GM12878 (cell line): ENCODE measurements around the gene NRP1. TPM values are rescaled to one million over a fixed set of nuclear protein-coding genes. Genes with fewer than 3 reads are reported as not detected.

Experiments
- ATAC-seq: fragments of 200-7000 bp; cut with Tn5 transposase; 3 replicates; pipeline ENCODE4 v1.9.1; 2020; ENCODE audit warnings: mild to moderate bottlenecking, moderate library complexity
- BruUV-seq: library from RNA; stranded (reverse); fragments of 400-500 nt; replicated peaks from 2 replicates; lab custom pipeline; 2021; lab: Mats Ljungman, UMichigan
- CTCF ChIA-PET: fragments of 300-600 bp; sonication (Branson Sonifier 250); formaldehyde crosslinking; extraction: SDS; loops from one replicate; lab custom pipeline; 2021; ENCODE audit warnings: inconsistent platforms; lab: Yijun Ruan, JAX
- POLR2A ChIA-PET: fragments of 350-600 bp; formaldehyde crosslinking; extraction: SDS; loops from one replicate; lab custom pipeline; 2021; ENCODE audit warnings: inconsistent platforms; lab: Charles Lee
- RAD21 ChIA-PET: fragments of 300-600 bp; sonication (Branson Sonifier 250); formaldehyde crosslinking; loops from one replicate; lab custom pipeline; 2023; ENCODE audit warnings: antibody characterized with exemption; ENCODE audit not compliant: unreplicated experiment; lab: Charles Lee
- SMC1A ChIA-PET: fragments of 300-600 bp; sonication (Branson Sonifier 250); formaldehyde crosslinking; loops from one replicate; lab custom pipeline; 2023; ENCODE audit not compliant: unreplicated experiment, uncharacterized antibody; lab: Charles Lee
- DNase-seq: peaks from one replicate; pipeline ENCODE4 v3.0.0-alpha.2; 2011; ENCODE audit warnings: low read depth, low spot score
- FAIRE-seq: peaks from 3 replicates; lab custom pipeline; 2011; peaks lifted over from hg19 to GRCh38; lab: Jason Lieb, UNC
- H2AFZ ChIP-seq: 2 replicates; pipeline ENCODE4 v1.6.0; 2011; ENCODE audit warnings: low read depth, low read length, control low read depth; ENCODE audit not compliant: control insufficient read depth
- H3K27ac ChIP-seq: 2 replicates; pipeline ENCODE4 v1.5.1; 2011; ENCODE audit warnings: control low read depth; ENCODE audit not compliant: control insufficient read depth, insufficient read depth
- H3K27me3 ChIP-seq, 2 experiments: replicated peaks in 1 of 2; 2 replicates each; pipeline versions ENCODE4 v1.6.0 to v1.6.1; 2011; ENCODE audit warnings: low read length in 1 of 2; ENCODE audit not compliant: control insufficient read depth in 2 of 2, insufficient read depth in 2 of 2
- H3K36me3 ChIP-seq, 2 experiments: 2 replicates each; pipeline ENCODE4 v1.5.1; 2011; ENCODE audit warnings: low read length in 1 of 2; ENCODE audit not compliant: control insufficient read depth in 2 of 2, insufficient read depth in 2 of 2
- H3K4me1 ChIP-seq: 2 replicates; pipeline ENCODE4 v1.6.1; 2011; ENCODE audit warnings: mild to moderate bottlenecking, low read length, moderate library complexity, mixed read lengths; ENCODE audit not compliant: control insufficient read depth, insufficient read depth
- H3K4me2 ChIP-seq: 2 replicates; pipeline ENCODE4 v1.6.0; 2011; ENCODE audit warnings: control low read depth; ENCODE audit not compliant: control insufficient read depth, insufficient read depth
- H3K4me3 ChIP-seq: fragments of 200-600 bp; sonication (generic); 2 replicates; pipeline ENCODE4 v1.5.1; 2016
- H3K79me2 ChIP-seq: 2 replicates; pipeline ENCODE4 v1.6.0; 2011; ENCODE audit warnings: low read length; ENCODE audit not compliant: control insufficient read depth, insufficient read depth
- H3K9ac ChIP-seq: 2 replicates; pipeline ENCODE4 v1.8.0; 2011; ENCODE audit warnings: low read length, control low read depth, mixed read lengths; ENCODE audit not compliant: control insufficient read depth, insufficient read depth
- H3K9me3 ChIP-seq: replicated peaks from 3 replicates; pipeline ENCODE4 v1.5.1; 2011; ENCODE audit warnings: mild to moderate bottlenecking, low read length; ENCODE audit not compliant: control insufficient read depth, insufficient read depth
- H4K20me1 ChIP-seq: 2 replicates; pipeline ENCODE4 v1.6.0; 2011; ENCODE audit not compliant: control insufficient read depth, insufficient read depth
- CTCF ChIP-seq, 3 experiments: IDR thresholded peaks in 2 of 3; conservative IDR thresholded peaks in 1 of 3; 2 replicates each; pipeline ENCODE4 v1.5.1; 2011; ENCODE audit warnings: low read depth in 3 of 3, low read length in 3 of 3, mild to moderate bottlenecking in 3 of 3, control low read depth in 2 of 3, moderate library complexity in 2 of 3, inconsistent platforms in 1 of 3, mixed read lengths in 1 of 3; ENCODE audit not compliant: control insufficient read depth in 2 of 3, insufficient read depth in 1 of 3; ENCODE audit errors: extremely low read depth in 1 of 3
- JUND ChIP-seq: IDR thresholded peaks from 2 replicates; pipeline ENCODE4 v1.6.1; 2012; ENCODE audit warnings: low read depth, mild to moderate bottlenecking, low read length, improper control_type of control experiment, moderate library complexity
- SMC3 ChIP-seq: IDR thresholded peaks from 2 replicates; pipeline ENCODE4 v1.6.1; 2011; ENCODE audit warnings: low read length, improper control_type of control experiment, borderline replicate concordance
- SUZ12 ChIP-seq: fragments of 200-600 bp; sonication (generic); IDR thresholded peaks from one replicate; pipeline ENCODE4 v1.6.1; 2018; ENCODE audit warnings: antibody characterized with exemption, mild to moderate bottlenecking; ENCODE audit not compliant: unreplicated experiment
- WGBS: methylation state at CpG from one replicate; pipeline ENCODE4 v1.1.6; 2016; ENCODE audit warnings: low lambda C conversion rate; ENCODE audit not compliant: insufficient replicate concordance, insufficient coverage; ENCODE audit errors: missing lambda C conversion rate; 5-methylcytosine and 5-hydroxymethylcytosine counted together
- in situ Hi-C: fragments of 300-500 bp; cut with MboI; formaldehyde crosslinking; loops from 9 replicates; pipeline ENCODE4 v1.14.3; 2018; ENCODE audit warnings: mixed read lengths
- intact Hi-C: fragments of 100-400 bp; cut with micrococcal nuclease; formaldehyde crosslinking; loops from one replicate; pipeline ENCODE4 v1.14.2; 2022; ENCODE audit not compliant: unreplicated experiment
- polyA plus RNA-seq, 11 experiments: library from polyadenylated mRNA; depleted of rRNA in 4 of 11; unstranded in 6 of 11; stranded (reverse) in 5 of 11; fragments of >200 nt; fragmentation: Nextera tagmentation in 4 of 11; fragmentation: Illumina TruSeq in 1 of 11; extraction: Ambion mirVana in 4 of 11; extraction: Trizol in 1 of 11; gene quantifications; 1 replicate in 1 of 11; 2 replicates in 10 of 11; pipeline versions ENCODE4 v1.2.1 to v1.2.3, GENCODE V29; 2011 to 2016; ENCODE audit warnings: inconsistent platforms in 2 of 11, missing spikeins in 2 of 11, low read depth in 1 of 11
- total RNA-seq, 4 experiments: library from RNA; depleted of rRNA in 3 of 4; stranded (reverse); fragments of >200 nt in 3 of 4; fragmentation: Illumina TruSeq in 1 of 4; extraction: Trizol in 1 of 4; gene quantifications; 2 replicates each; pipeline versions ENCODE4 v1.2.1 to v1.2.3, GENCODE V29; 2013 to 2021

Gene NRP1
- total and polyA plus RNA-seq, 10 of the 15 experiments (the other 5 are each of a cell fraction or from before 2014, with no cell fraction given) = 0.11 to 12.1 (median 0.52) TPM

GRCh38 chr10:33165911-33166310 is 168.6 kb downstream of the NRP1 start:
- no peaks in the 10 kb centered on the region for H4K20me1 ChIP-seq
- no peaks in the 10 kb centered on the region for H3K79me2 ChIP-seq
- CTCF ChIA-PET = no interaction called here
- BruUV-seq = no TSS peak
- SMC1A ChIA-PET = no interaction called here
- H3K9ac ChIP-seq = no peak overlapping the region
- H3K27me3 ChIP-seq = no peaks in the 10 kb centered on the region
- H3K4me3 ChIP-seq = no peak overlapping the region
- TF ChIP-seq SUZ12 (no peak), CTCF (IDR thresholded peaks at IDR 0.05 in 2 of 3, conservative IDR thresholded peaks at IDR 0.05 in 1 of 3; ENCODE audit: control insufficient read depth in 2 of 3, extremely low read depth in 1 of 3, insufficient read depth in 1 of 3, low read depth in 3 of 3, low read length in 3 of 3) (no peak)
- in situ Hi-C loops (no loop called here), intact Hi-C loops (no loop called here)
- 0% methylated on average over 3 of the region's 3 CpGs for WGBS
- FAIRE-seq (no peak), ATAC-seq (no peak), DNase-seq (no peak)
- no peak overlapping the region for H3K27ac ChIP-seq
- H3K4me2 ChIP-seq = no peak overlapping the region
- POLR2A ChIA-PET = no interaction called here
- no peaks in the 10 kb centered on the region for H3K4me1 ChIP-seq
- RAD21 ChIA-PET = no interaction called here
- no peaks in the 10 kb centered on the region for H3K9me3 ChIP-seq
- no peaks in the 10 kb centered on the region for H3K36me3 ChIP-seq
- H2AFZ ChIP-seq = no peak overlapping the region

- BruUV-seq = no TSS peak
- in situ Hi-C loops = no loop called here
- no peak for FAIRE-seq
These were observed 170.3 kb downstream of the NRP1 start for GRCh38 chr10:33164060-33164709.

More at GRCh38 chr10:33164060-33164709, 170.3 kb downstream of the NRP1 start:
- H2AFZ ChIP-seq = no peak overlapping the region
- no peaks in the 10 kb centered on the region for H3K9me3 ChIP-seq
- ChIA-PET POLR2A (no interaction called here), RAD21 (no interaction called here), CTCF (interaction anchor here (0.8 to 0.9 kb wide), 2 partner anchors 11 to 286 kb away, joined by 3 to 4 read pairs; no protein-coding TSS in a partner anchor), SMC1A (no interaction called here)
- ATAC-seq (no peak), DNase-seq (no peak)
- no peaks in the 10 kb centered on the region for H3K79me2 ChIP-seq
- H3K4me3 ChIP-seq = no peak overlapping the region
- no peaks in the 10 kb centered on the region for H3K36me3 ChIP-seq
- no peak overlapping the region for H3K4me2 ChIP-seq
- H4K20me1 ChIP-seq = no peaks in the 10 kb centered on the region
- H3K27me3 ChIP-seq = no peaks in the 10 kb centered on the region
- intact Hi-C loops = no loop called here
- WGBS = 42% methylated on average over 9 of the region's 9 CpGs
- H3K4me1 ChIP-seq = no peaks in the 10 kb centered on the region
- no peak overlapping the region for H3K27ac ChIP-seq
- no peak overlapping the region for H3K9ac ChIP-seq
- TF ChIP-seq JUND (no peak), SMC3 (no peak)
